ENCODE data around the gene PSMA5. TPM values are rescaled to one million over a fixed set of nuclear protein-coding genes. Genes with fewer than 3 reads are reported as not detected.

Gene PSMA5
- total and polyA plus RNA-seq, 2 of the 13 experiments (the other 11 are each of a cell fraction or from before 2014, with no cell fraction given): 140 to 169 TPM

DNA sequence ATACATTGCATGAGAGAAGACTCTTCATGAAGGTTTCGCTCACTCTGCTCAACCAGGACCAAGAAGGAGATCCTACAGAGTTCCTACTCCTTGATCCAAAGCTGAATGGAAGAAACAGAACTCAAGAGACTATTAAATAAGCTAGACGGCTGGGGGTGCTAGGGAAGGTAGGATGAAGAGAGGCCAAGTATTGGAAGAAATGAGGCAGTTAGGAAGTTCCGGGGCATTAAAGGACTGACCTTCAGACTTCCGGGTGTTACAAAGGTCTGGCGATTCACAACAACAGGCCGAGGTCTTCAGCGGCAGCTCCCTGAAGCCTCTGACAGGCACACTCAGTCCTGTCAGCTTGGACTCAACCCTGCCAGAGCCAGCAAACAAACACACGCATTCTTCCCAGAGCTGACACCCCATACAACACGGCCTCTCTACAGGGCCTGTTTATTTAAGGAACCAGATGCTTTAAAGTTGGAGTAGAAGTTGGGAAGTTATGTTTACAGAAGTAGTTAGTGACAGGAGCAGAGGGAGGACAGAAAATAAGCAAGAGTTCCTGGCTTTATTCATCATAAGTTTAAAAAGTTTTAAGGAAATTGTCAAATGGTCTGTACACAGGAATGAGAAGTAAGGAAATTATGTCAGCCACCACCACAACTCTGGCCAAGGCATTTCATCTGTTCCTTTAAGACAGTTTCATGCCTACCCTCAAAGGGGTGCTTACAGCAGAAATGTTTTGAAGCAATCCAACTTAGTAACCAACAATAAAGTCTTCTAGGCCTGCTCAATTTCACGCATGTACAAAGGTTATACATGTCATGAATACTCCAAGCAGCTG, 33.2 kb downstream of the PSMA5 start (continued):
- TF ChIP-seq SMC3 (IDR thresholded peaks at IDR 0.05; ENCODE audit: low read length) (peak; percentile 28; the same call in 1 of the 2 replicates), ZBTB21 (CRISPR knock-in tag; IDR thresholded peaks at IDR 0.05) (0 out of 2 replicates have a peak, but pooled peaks have one; percentile 19), ZFP37 (CRISPR knock-in tag; IDR thresholded peaks at IDR 0.05; ENCODE audit: borderline replicate concordance) (peak; percentile 44; the same call in 1 of the 2 replicates), ATF7-NPFF (CRISPR knock-in tag; IDR thresholded peaks at IDR 0.05; ENCODE audit: low read depth) (0 out of 2 replicates have a peak, but pooled peaks have one; percentile 38), ATF3 (CRISPR knock-in tag; IDR thresholded peaks at IDR 0.05) (no peak), GLI4 (CRISPR knock-in tag; IDR thresholded peaks at IDR 0.05; ENCODE audit: borderline replicate concordance) (no peak), ZNF572 (CRISPR knock-in tag; IDR thresholded peaks at IDR 0.05) (no peak), SKI (IDR thresholded peaks at IDR 0.05; ENCODE audit: partially characterized antibody) (peak; percentile 68), ZNF549 (CRISPR knock-in tag; IDR thresholded peaks at IDR 0.05) (no peak), MIXL1 (CRISPR knock-in tag; IDR thresholded peaks at IDR 0.05) (peak; percentile 71; the same call in 1 of the 2 replicates), ZBTB43 (CRISPR knock-in tag; conservative IDR thresholded peaks at IDR 0.05) (peak; percentile 91), ZHX1 (CRISPR knock-in tag; IDR thresholded peaks at IDR 0.05; ENCODE audit: low read depth) (no peak), HNF4G (IDR thresholded peaks at IDR 0.05; ENCODE audit: borderline replicate concordance, low read depth, low read length) (peak; percentile 96), HNF4G (CRISPR knock-in tag; IDR thresholded peaks at IDR 0.05; ENCODE audit: borderline replicate concordance, low read depth) (peak; percentile 89; the same call in 1 of the 2 replicates), ZNF619 (CRISPR knock-in tag; IDR thresholded peaks at IDR 0.05) (no peak; the same call in 1 of the 2 replicates), ARNTL (CRISPR knock-in tag; IDR thresholded peaks at IDR 0.05) (peak; percentile 44; the same call in 1 of the 2 replicates), MBD4 (IDR thresholded peaks at IDR 0.05; ENCODE audit: borderline replicate concordance, low read length) (no peak), TAF1 (CRISPR knock-in tag; IDR thresholded peaks at IDR 0.05) (no peak), HNRNPUL1 (IDR thresholded peaks at IDR 0.05; ENCODE audit: low read depth, low read length) (no peak), ZNF605 (CRISPR knock-in tag; IDR thresholded peaks at IDR 0.05) (peak; percentile 89), ZNF552 (CRISPR knock-in tag; IDR thresholded peaks at IDR 0.05; ENCODE audit: borderline replicate concordance) (no peak), THAP11 (CRISPR knock-in tag; IDR thresholded peaks at IDR 0.05) (peak; percentile 77), TEAD3 (CRISPR knock-in tag; optimal IDR thresholded peaks at IDR 0.05; ENCODE audit: borderline replicate concordance) (peak; percentile 94), ZNF547 (CRISPR knock-in tag; IDR thresholded peaks at IDR 0.05) (peak; percentile 72; the same call in 1 of the 2 replicates), MIER2 (CRISPR knock-in tag; IDR thresholded peaks at IDR 0.05) (peak; percentile 70; the same call in 1 of the 2 replicates)
- TF ChIP-seq, protein P1, sequence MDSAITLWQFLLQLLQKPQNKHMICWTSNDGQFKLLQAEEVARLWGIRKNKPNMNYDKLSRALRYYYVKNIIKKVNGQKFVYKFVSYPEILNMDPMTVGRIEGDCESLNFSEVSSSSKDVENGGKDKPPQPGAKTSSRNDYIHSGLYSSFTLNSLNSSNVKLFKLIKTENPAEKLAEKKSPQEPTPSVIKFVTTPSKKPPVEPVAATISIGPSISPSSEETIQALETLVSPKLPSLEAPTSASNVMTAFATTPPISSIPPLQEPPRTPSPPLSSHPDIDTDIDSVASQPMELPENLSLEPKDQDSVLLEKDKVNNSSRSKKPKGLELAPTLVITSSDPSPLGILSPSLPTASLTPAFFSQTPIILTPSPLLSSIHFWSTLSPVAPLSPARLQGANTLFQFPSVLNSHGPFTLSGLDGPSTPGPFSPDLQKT (CRISPR knock-in tag; IDR thresholded peaks at IDR 0.05; ENCODE audit: borderline replicate concordance): no peak
